Measurements from ENCODE around the gene SLC35F3. TPM values are rescaled to one million over a fixed set of nuclear protein-coding genes. Genes with fewer than 3 reads are reported as not detected.

Gene SLC35F3
- total RNA-seq, 1 experiment from 2014 or later: 0.94 TPM

DNA sequence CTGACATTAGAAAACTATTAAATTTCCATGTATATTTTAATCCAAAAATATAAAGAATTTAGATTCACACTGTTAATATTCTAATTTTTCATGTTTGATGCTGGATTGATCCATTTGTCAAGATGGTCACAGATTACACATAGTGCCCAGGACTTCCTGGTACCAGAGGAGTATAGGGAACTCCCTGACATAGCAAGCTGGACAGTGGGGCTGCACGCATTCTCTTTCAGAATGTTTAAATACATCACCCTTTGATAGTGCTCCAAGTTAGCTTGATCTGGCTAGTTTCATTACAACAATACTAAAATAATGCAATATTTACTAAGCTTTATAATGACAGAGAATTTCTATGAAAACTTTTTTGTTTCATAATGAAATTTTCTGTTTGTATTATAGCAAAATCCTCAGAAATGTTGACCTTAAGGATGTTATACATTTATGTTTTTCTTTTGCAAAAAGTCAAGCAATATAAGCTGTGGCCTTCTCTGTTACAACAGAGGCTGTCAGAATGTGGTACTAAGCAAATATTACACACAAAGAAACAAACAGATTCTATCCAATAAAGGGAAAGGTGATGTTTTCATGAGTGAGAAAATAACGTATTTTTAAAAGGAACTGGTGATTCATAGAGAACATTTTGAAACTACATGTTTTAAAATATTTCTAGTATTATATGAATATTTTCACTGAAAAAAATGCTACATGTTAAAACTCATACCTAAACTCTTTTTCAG is 84.7 kb downstream of the SLC35F3 start:
- no peaks in the 10 kb centered on the region for H3K36me3 Mint-ChIP-seq
- DNase-seq (ENCODE audit: low spot score) (no peak), ATAC-seq (no peak)
- no peaks in the 10 kb centered on the region for H3K9me3 Mint-ChIP-seq
- ChIA-PET POLR2A (no interaction called here), CTCF (no interaction called here)
- peaks cover 6% of the 10 kb centered on the region for H3K4me1 Mint-ChIP-seq
- TF ChIP-seq FOXP1 (CRISPR knock-in tag; IDR thresholded peaks at IDR 0.05; ENCODE audit: borderline replicate concordance): no peak
- TF ChIP-seq ESRRA (CRISPR knock-in tag; IDR thresholded peaks at IDR 0.05; ENCODE audit: borderline replicate concordance): no peak
- no peak for TF ChIP-seq ZNF423 (CRISPR knock-in tag; IDR thresholded peaks at IDR 0.05)
- TF ChIP-seq, protein P1, sequence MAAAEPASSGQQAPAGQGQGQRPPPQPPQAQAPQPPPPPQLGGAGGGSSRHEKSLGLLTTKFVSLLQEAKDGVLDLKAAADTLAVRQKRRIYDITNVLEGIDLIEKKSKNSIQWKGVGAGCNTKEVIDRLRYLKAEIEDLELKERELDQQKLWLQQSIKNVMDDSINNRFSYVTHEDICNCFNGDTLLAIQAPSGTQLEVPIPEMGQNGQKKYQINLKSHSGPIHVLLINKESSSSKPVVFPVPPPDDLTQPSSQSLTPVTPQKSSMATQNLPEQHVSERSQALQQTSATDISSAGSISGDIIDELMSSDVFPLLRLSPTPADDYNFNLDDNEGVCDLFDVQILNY (CRISPR knock-in tag; IDR thresholded peaks at IDR 0.05): no peak
- TF ChIP-seq, protein P2, sequence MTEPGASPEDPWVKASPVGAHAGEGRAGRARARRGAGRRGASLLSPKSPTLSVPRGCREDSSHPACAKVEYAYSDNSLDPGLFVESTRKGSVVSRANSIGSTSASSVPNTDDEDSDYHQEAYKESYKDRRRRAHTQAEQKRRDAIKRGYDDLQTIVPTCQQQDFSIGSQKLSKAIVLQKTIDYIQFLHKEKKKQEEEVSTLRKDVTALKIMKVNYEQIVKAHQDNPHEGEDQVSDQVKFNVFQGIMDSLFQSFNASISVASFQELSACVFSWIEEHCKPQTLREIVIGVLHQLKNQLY (CRISPR knock-in tag; IDR thresholded peaks at IDR 0.05): no peak
- TF ChIP-seq, protein P3, sequence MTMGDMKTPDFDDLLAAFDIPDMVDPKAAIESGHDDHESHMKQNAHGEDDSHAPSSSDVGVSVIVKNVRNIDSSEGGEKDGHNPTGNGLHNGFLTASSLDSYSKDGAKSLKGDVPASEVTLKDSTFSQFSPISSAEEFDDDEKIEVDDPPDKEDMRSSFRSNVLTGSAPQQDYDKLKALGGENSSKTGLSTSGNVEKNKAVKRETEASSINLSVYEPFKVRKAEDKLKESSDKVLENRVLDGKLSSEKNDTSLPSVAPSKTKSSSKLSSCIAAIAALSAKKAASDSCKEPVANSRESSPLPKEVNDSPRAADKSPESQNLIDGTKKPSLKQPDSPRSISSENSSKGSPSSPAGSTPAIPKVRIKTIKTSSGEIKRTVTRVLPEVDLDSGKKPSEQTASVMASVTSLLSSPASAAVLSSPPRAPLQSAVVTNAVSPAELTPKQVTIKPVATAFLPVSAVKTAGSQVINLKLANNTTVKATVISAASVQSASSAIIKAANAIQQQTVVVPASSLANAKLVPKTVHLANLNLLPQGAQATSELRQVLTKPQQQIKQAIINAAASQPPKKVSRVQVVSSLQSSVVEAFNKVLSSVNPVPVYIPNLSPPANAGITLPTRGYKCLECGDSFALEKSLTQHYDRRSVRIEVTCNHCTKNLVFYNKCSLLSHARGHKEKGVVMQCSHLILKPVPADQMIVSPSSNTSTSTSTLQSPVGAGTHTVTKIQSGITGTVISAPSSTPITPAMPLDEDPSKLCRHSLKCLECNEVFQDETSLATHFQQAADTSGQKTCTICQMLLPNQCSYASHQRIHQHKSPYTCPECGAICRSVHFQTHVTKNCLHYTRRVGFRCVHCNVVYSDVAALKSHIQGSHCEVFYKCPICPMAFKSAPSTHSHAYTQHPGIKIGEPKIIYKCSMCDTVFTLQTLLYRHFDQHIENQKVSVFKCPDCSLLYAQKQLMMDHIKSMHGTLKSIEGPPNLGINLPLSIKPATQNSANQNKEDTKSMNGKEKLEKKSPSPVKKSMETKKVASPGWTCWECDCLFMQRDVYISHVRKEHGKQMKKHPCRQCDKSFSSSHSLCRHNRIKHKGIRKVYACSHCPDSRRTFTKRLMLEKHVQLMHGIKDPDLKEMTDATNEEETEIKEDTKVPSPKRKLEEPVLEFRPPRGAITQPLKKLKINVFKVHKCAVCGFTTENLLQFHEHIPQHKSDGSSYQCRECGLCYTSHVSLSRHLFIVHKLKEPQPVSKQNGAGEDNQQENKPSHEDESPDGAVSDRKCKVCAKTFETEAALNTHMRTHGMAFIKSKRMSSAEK (CRISPR knock-in tag; IDR thresholded peaks at IDR 0.05; ENCODE audit: borderline replicate concordance): no peak
- TF ChIP-seq, protein P4, sequence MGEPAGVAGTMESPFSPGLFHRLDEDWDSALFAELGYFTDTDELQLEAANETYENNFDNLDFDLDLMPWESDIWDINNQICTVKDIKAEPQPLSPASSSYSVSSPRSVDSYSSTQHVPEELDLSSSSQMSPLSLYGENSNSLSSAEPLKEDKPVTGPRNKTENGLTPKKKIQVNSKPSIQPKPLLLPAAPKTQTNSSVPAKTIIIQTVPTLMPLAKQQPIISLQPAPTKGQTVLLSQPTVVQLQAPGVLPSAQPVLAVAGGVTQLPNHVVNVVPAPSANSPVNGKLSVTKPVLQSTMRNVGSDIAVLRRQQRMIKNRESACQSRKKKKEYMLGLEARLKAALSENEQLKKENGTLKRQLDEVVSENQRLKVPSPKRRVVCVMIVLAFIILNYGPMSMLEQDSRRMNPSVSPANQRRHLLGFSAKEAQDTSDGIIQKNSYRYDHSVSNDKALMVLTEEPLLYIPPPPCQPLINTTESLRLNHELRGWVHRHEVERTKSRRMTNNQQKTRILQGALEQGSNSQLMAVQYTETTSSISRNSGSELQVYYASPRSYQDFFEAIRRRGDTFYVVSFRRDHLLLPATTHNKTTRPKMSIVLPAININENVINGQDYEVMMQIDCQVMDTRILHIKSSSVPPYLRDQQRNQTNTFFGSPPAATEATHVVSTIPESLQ (CRISPR knock-in tag; IDR thresholded peaks at IDR 0.05): no peak
- TF ChIP-seq, protein P5, sequence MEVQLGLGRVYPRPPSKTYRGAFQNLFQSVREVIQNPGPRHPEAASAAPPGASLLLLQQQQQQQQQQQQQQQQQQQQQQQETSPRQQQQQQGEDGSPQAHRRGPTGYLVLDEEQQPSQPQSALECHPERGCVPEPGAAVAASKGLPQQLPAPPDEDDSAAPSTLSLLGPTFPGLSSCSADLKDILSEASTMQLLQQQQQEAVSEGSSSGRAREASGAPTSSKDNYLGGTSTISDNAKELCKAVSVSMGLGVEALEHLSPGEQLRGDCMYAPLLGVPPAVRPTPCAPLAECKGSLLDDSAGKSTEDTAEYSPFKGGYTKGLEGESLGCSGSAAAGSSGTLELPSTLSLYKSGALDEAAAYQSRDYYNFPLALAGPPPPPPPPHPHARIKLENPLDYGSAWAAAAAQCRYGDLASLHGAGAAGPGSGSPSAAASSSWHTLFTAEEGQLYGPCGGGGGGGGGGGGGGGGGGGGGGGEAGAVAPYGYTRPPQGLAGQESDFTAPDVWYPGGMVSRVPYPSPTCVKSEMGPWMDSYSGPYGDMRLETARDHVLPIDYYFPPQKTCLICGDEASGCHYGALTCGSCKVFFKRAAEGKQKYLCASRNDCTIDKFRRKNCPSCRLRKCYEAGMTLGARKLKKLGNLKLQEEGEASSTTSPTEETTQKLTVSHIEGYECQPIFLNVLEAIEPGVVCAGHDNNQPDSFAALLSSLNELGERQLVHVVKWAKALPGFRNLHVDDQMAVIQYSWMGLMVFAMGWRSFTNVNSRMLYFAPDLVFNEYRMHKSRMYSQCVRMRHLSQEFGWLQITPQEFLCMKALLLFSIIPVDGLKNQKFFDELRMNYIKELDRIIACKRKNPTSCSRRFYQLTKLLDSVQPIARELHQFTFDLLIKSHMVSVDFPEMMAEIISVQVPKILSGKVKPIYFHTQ (CRISPR knock-in tag; IDR thresholded peaks at IDR 0.05): no peak
- TF ChIP-seq, protein P6, sequence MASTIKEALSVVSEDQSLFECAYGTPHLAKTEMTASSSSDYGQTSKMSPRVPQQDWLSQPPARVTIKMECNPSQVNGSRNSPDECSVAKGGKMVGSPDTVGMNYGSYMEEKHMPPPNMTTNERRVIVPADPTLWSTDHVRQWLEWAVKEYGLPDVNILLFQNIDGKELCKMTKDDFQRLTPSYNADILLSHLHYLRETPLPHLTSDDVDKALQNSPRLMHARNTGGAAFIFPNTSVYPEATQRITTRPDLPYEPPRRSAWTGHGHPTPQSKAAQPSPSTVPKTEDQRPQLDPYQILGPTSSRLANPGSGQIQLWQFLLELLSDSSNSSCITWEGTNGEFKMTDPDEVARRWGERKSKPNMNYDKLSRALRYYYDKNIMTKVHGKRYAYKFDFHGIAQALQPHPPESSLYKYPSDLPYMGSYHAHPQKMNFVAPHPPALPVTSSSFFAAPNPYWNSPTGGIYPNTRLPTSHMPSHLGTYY (CRISPR knock-in tag; IDR thresholded peaks at IDR 0.05): no peak
- no peak overlapping the region for H3K4me3 Mint-ChIP-seq
- H3K27ac Mint-ChIP-seq: no peak overlapping the region
- no peaks in the 10 kb centered on the region; the same call in 1 of the 2 replicates for H3K27me3 Mint-ChIP-seq (ENCODE audit: low read depth)

DNA sequence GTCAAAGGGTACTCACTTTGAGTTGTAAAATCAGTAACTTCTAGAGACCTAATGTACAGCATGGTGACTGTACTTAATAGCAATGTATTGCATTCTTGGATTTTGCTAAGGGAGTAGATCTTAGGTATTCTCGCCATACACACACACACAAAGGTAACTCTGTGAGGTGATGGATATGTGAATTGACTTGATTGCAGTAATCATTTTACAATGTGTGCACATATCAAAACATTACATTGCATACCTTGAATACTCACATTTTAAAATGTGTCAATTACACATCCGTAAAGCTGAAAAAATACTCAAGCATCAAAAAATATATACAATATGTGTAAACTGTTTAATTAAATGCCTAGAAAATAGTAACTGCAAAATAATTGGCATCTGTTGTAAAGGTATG is 86.0 kb downstream of the SLC35F3 start:
- no peak for DNase-seq (ENCODE audit: low spot score)
- Mint-ChIP-seq H3K9me3 (no peaks in the 10 kb centered on the region), H3K4me1 (0 out of 2 replicates have a peak, but pooled peaks cover 3% of the 10 kb centered on the region), H3K27me3 (ENCODE audit: low read depth) (no peaks in the 10 kb centered on the region; the same call in 1 of the 2 replicates), H3K27ac (no peak overlapping the region), H3K4me3 (no peak overlapping the region), H3K36me3 (no peaks in the 10 kb centered on the region)
- POLR2A ChIA-PET: no interaction called here
- ATAC-seq: no peak
- CTCF ChIA-PET: no interaction called here
- no peak for TF ChIP-seq TCF7 (CRISPR knock-in tag; IDR thresholded peaks at IDR 0.05; ENCODE audit: low read depth)
- TF ChIP-seq, protein P7, sequence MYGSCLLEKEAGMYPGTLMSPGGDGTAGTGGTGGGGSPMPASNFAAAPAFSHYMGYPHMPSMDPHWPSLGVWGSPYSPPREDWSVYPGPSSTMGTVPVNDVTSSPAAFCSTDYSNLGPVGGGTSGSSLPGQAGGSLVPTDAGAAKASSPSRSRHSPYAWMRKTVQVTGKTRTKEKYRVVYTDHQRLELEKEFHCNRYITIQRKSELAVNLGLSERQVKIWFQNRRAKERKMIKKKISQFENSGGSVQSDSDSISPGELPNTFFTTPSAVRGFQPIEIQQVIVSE (CRISPR knock-in tag; IDR thresholded peaks at IDR 0.05; ENCODE audit: borderline replicate concordance): no peak
- TF ChIP-seq, protein P5 (CRISPR knock-in tag; IDR thresholded peaks at IDR 0.05): no peak
- TF ChIP-seq, protein P8, sequence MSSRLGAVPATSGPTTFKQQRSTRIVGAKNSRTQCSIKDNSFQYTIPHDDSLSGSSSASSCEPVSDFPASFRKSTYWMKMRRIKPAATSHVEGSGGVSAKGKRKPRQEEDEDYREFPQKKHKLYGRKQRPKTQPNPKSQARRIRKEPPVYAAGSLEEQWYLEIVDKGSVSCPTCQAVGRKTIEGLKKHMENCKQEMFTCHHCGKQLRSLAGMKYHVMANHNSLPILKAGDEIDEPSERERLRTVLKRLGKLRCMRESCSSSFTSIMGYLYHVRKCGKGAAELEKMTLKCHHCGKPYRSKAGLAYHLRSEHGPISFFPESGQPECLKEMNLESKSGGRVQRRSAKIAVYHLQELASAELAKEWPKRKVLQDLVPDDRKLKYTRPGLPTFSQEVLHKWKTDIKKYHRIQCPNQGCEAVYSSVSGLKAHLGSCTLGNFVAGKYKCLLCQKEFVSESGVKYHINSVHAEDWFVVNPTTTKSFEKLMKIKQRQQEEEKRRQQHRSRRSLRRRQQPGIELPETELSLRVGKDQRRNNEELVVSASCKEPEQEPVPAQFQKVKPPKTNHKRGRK (CRISPR knock-in tag; IDR thresholded peaks at IDR 0.05; ENCODE audit: borderline replicate concordance): no peak
- no peak for TF ChIP-seq HMGA2 (CRISPR knock-in tag; IDR thresholded peaks at IDR 0.05)
